Measurements from ENCODE around the gene RASL11B. TPM values are rescaled to one million over a fixed set of nuclear protein-coding genes. Genes with fewer than 3 reads are reported as not detected.

RASL11B gene
- total RNA-seq, 1 experiment from 2014 or later, result not detected

DNA sequence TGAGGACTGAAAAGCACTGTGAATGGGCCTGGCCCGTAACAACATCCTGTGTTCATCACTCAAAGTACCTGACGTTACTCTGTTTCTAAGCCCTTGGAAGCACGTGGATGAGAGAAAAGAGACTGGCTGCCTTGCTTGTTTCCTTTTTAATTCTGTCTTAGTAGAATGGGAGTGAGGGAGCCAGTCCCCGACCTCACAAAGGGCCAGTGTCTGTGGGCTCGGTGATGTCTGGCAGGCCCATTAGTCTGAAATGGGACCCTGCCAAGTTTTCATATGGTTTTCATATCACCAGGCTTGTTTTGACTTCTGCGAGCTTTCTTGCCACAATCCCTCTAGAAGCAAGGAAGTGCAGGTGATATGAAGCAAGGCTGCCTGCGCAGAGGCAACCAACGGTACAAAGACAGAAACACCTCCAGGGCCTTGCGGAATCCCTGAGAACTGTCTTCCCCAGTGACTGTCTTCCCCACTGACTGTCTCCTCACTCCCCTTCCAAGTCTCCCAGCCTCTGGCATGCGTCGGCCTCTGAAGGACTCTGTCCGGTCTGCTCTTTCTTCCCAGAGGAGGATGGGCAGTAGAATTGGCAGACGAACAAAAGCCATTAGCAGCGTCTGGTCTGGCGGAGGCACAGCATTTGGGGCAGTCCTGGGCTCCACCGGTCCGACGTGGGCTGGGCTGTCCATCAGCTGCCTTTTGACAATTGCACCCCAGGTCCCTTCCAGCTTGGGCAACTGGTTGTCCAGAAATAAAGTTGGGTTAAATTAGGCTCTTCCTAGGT is 20.2 kb upstream of the RASL11B start:
- in situ Hi-C loops (cut with HindIII; ENCODE audit: low pct_unique_long_range_greater_than_20kb, low sequenced_read_pairs), result no loop called here
- DNase-seq (ENCODE audit: low read depth), result no peak

- DNase-seq (ENCODE audit: low read depth), result no peak
- in situ Hi-C loops (cut with HindIII; ENCODE audit: low pct_unique_long_range_greater_than_20kb, low sequenced_read_pairs), result no loop called here
Measured at GRCh38 chr4:52842792-52843191, 19.3 kb upstream of the RASL11B start.

- DNase-seq (ENCODE audit: low read depth), result no peak
- in situ Hi-C loops (cut with HindIII; ENCODE audit: low pct_unique_long_range_greater_than_20kb, low sequenced_read_pairs), result no loop called here
Measured at GRCh38 chr4:52843351-52843750, 18.8 kb upstream of the RASL11B start.

DNA sequence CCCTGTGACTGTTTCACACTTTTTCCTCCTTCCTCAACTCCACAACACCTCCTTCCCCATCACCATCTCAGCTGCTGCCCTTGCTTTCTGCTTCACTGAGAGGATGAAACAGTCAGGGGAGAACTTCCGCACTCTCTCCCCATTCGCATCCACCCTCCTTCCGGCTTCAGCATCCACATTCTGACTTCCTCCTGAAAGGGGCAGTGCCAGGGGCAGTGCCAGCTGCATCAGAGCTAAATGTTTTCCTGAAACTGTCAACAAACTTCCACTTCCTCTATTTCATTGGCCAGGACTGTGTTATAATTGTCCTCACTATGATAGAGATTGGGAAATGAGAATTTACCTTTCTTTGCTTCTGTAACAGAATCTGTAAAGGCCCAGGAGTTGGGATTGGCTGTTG is 18.2 kb upstream of the RASL11B start:
- in situ Hi-C loops (cut with HindIII; ENCODE audit: low pct_unique_long_range_greater_than_20kb, low sequenced_read_pairs), result no loop called here
- DNase-seq (ENCODE audit: low read depth), result no peak

DNA sequence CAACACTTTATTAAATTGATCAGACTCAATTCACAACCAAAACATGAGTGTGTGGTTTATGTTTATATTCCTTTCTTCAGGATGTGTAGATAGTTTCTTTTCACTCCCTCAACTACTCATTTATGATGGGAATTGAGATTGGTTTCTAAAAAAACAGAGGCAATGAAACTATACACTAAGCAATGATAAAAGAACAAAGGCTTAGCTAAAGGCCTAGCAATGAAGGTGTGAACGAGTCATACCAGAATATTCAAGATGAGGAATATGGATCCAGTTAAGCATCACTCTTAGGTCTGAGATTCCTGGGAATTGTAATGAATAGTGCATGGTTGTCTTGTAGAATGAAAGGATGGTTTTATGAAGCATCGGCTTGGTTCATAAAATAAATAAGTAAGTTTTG is 17.5 kb upstream of the RASL11B start:
- in situ Hi-C loops (cut with HindIII; ENCODE audit: low pct_unique_long_range_greater_than_20kb, low sequenced_read_pairs), result no loop called here
- DNase-seq (ENCODE audit: low read depth), result no peak

- in situ Hi-C loops (cut with HindIII; ENCODE audit: low pct_unique_long_range_greater_than_20kb, low sequenced_read_pairs), result no loop called here
- DNase-seq (ENCODE audit: low read depth), result no peak
Measured at GRCh38 chr4:52846502-52846901, 15.6 kb upstream of the RASL11B start.

- no peak for DNase-seq (ENCODE audit: low read depth)
- in situ Hi-C loops (cut with HindIII; ENCODE audit: low pct_unique_long_range_greater_than_20kb, low sequenced_read_pairs), result no loop called here
Measured at GRCh38 chr4:52848254-52848653, 13.9 kb upstream of the RASL11B start.

DNA sequence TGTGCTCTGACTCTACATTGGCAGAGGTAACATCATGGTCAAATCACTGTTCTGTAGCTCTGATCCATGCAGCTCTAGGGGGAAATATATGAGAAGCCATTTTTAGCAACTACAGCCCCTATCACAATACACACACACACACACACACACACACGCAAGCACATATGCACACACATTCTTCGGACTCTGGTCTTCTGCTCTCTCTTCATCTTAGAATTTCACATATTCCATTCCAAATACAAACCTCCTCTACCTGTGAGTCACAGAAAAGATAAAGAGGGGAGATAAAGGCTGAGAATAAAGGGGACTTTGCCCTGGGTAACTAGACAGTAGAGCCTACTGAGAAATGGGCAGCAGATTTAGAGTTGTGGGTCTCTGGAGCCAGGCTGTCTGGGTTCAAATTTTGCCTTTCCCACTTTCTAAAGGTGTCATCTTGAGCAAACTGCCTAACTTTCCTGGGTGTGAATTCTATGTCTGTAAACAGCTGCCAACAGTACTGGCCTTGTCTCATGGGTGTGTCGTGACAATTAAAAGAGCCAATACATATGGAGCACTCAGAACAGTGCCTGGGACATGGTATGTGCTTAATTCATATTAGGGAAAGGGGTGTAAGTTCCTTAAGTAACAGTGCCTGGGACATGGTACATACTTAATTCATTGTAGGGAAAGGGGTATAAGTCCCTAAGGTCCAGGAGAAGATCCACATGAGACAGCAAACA is 11.6 kb upstream of the RASL11B start:
- DNase-seq (ENCODE audit: low read depth), result no peak
- in situ Hi-C loops (cut with HindIII; ENCODE audit: low pct_unique_long_range_greater_than_20kb, low sequenced_read_pairs), result no loop called here

- in situ Hi-C loops (cut with HindIII; ENCODE audit: low pct_unique_long_range_greater_than_20kb, low sequenced_read_pairs), result no loop called here
- DNase-seq (ENCODE audit: low read depth), result no peak
Measured at GRCh38 chr4:52852041-52852440, 10.1 kb upstream of the RASL11B start.

DNA sequence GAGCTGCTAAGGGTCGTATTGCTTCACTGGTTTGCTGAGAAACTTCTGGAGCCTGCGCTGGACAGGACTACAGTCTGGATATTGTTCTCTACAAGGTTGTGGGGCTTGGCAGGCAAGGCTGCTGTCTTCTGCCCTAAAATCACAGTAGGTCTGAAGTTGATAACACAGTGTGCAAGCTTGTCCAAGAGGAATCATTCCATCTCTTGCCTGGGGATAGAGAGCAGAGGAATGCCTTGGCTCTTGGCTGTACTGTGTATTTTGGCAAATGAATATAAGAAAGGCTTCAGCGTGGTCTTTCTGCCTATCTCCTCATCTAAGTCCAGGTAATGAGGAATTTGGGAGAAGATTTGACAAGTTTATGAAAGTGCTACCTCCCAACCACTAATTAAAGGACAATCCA is 9.4 kb upstream of the RASL11B start:
- in situ Hi-C loops (cut with HindIII; ENCODE audit: low pct_unique_long_range_greater_than_20kb, low sequenced_read_pairs), result no loop called here
- DNase-seq (ENCODE audit: low read depth), result no peak

DNA sequence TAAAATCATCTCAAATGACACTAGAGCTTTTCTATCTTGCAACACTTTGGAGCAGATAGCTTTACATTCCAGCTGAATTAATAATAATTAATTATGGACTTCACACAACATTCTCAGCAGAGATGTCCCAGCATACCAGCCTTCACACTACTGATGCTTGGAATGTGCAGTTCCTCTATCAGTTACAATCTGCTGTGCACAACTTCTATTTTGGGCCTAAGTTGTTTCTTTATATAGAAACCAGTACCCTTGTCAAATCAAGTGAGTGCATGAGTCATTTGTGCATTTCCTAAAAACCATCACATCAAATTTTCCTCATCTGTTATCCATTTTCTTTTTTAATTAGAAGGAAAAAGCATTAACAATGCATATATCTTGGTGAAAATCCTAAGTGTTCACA is 8.8 kb upstream of the RASL11B start:
- DNase-seq (ENCODE audit: low read depth), result no peak

GRCh38 chr4:52856801-52857200 is 5.3 kb upstream of the RASL11B start:
- DNase-seq (ENCODE audit: low read depth), result no peak
- in situ Hi-C loops (cut with HindIII; ENCODE audit: low pct_unique_long_range_greater_than_20kb, low sequenced_read_pairs), result no loop called here

More for the DNA sequence above, 8.8 kb upstream of the RASL11B start:
- in situ Hi-C loops (cut with HindIII; ENCODE audit: low pct_unique_long_range_greater_than_20kb, low sequenced_read_pairs), result no loop called here

DNA sequence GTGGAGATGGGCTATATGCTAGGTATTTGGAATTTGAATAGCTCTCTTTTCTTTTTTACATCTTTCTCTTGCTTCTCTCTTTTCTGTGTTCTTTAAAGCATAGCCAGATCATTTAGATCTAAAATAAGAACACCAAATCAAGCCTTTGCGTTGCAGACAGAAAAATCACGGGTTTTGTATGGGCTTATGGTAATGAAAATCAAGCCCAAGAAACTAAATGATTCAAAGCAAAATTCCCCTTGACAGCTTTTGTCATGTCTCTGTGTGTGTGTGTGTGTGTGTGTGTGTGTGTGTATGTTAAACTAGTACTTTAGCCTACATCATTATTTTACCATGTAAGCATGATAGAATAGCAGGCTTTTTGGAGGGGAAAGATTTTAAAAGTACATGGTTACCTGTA is 1.8 kb upstream of the RASL11B start:
- in situ Hi-C loops (cut with HindIII; ENCODE audit: low pct_unique_long_range_greater_than_20kb, low sequenced_read_pairs), result no loop called here
- DNase-seq (ENCODE audit: low read depth), result no peak

DNA sequence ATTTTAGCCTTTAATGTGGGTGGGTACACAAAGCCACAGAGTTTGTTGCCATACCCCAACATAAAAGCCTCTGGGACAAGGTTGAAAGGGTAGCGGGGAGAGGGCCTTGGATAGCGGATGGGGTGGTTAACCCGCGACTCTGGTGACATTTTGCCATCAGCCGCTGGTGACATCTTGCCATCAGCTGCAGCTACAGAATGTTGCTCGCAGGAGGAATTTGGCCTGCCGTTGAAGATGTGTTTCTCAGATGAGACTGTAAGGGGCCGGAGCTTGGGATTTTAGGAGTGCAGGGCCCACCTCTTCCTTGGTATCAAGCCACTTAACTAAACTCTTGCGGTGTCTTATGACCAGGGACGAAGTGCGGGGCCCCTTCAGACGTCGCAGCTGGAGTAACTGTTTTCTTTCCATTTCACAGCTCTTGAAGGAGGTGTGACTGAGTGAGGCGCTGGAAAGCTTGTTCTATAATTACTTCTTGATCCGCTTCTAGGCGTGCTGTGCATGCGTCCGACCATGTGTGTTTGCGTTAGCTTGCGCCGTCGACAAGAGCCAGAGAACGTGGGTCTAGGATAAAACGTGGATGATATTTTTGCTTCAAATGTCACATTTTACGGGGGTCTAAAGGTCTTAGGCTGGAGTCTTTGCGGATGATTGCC is 820 bp upstream of the RASL11B start:
- in situ Hi-C loops (cut with HindIII; ENCODE audit: low pct_unique_long_range_greater_than_20kb, low sequenced_read_pairs), result no loop called here

GRCh38 chr4:52862639-52863161 is 583 bp downstream of the RASL11B start:
- no peak for DNase-seq (ENCODE audit: low read depth)
- in situ Hi-C loops (cut with HindIII; ENCODE audit: low pct_unique_long_range_greater_than_20kb, low sequenced_read_pairs), result no loop called here

More for the DNA sequence above, 820 bp upstream of the RASL11B start:
- no peak for DNase-seq (ENCODE audit: low read depth)

DNA sequence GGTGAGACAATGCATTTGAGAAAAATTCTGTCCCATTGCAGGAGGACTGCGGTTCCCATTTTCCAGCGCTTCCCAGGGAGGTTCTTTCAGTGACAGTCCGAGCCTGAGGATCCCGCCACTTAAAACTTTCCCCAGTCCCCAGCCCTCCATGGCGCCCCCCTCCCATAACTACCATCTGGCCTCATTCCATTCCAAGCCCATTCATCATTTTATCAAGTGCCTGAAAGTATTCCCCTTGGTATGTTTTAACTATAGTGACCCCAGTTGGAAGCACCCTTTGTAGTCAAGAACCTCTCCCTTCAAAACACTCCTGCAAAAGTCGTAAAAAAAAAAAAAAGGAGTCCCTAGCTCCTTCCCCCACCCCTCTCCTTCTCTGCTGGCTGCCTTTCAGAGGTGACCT is 1.2 kb downstream of the RASL11B start:
- in situ Hi-C loops (cut with HindIII; ENCODE audit: low pct_unique_long_range_greater_than_20kb, low sequenced_read_pairs), result no loop called here
- no peak for DNase-seq (ENCODE audit: low read depth)

DNA sequence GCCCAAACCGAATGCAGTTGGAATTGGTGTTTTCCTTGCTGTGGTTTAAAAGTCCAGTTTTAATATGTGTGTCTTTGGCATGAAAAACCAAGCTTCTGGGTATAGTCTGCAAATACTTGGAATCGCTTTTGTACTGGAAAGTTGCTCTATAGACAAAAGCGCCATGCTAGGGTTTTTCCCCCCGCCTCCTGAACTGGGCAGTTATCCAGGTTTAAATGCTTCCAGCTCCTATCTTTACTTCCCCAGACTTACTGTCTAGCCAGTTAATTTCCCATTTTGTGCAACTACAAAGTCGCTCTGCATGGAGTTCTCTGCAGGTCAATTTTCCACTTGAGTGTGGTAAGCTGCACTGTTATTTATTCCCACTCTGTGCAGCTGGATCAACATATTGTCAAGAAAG is 2.7 kb downstream of the RASL11B start:
- in situ Hi-C loops (cut with HindIII; ENCODE audit: low pct_unique_long_range_greater_than_20kb, low sequenced_read_pairs), result no loop called here
- no peak for DNase-seq (ENCODE audit: low read depth)

- in situ Hi-C loops (cut with HindIII; ENCODE audit: low pct_unique_long_range_greater_than_20kb, low sequenced_read_pairs), result no loop called here
- DNase-seq (ENCODE audit: low read depth), result no peak
Measured at GRCh38 chr4:52865300-52865699, 3.2 kb downstream of the RASL11B start.

DNA sequence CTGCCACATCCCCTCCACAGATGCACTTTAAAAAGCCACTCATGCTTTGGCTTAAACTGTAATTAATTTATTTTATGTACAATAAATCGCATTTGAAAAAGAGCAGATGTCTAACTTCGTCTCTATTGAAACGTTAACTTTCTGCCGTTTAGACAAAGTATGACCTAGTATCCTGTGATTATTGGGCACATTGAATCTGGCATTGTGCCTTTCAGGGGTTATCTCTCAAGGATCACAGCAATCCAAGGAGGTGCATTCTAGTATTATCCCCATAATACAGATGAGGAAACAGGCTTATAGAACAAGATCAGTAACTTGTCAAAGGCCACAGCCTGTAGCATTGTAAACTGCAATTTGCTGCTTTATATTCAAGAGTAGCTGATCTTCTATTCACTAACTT is 4.6 kb downstream of the RASL11B start:
- in situ Hi-C loops (cut with HindIII; ENCODE audit: low pct_unique_long_range_greater_than_20kb, low sequenced_read_pairs), result no loop called here
- no peak for DNase-seq (ENCODE audit: low read depth)

All from Caki2 (cell line).